GM21529 (cell line): ENCODE data around the gene KRTAP4-2.
"Not testable (repeated sequence)": the region's sequence is repeated elsewhere in the genome, so short reads cannot be mapped to it uniquely, and the experiment has no call there.

Experiments used
- ATAC-seq: cut with Tn5 transposase; IDR thresholded peaks from one replicate; pipeline ENCODE4 v1.9.1; 2021; ENCODE audit not compliant: unreplicated experiment

Gene KRTAP4-2

DNA sequence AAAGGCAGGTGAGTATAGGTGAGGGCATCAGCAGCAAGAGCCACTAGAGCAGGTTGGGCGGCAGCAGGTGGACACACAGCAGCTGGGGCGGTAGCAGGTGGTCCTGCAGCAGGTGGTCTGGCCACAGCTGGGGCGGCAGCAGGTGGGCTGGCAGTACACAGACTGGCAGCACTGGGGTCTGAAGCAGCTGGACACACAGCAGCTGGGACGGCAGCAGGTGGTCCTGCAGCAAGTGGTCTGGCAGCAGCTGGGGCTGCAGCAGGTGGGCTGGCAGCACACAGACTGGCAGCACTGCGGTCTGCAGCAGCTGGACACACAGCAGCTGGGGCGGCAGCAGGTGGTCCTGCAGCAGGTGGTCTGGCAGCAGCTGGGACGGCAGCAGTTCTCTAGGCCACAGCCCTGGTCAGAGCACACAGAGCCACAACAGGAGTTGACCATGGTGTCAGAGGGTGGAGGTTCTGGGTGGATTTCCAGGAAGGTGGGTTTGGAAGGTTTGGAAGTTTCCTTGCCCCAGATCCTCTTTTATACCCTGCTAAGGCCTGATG lies at the start of gene KRTAP4-2:
KRTAP4-2 (minus strand) TSS at position 495 of the 545 bp plus-strand sequence; CDS start at position 438, 57 bp downstream.
- no peak for ATAC-seq

- ATAC-seq: not testable (repeated sequence)
Measured at GRCh38 chr17:41226598-41227095, 48.6 kb upstream of the KRTAP4-2 start, which contains the start of gene KRTAP9-2. Gene KRTAP9-2, plus strand, starts transcription at chr17:41226648. Its CDS starts 7 bp downstream, at chr17:41226655.

- ATAC-seq: no peak
Measured at GRCh38 chr17:41226051-41226450, 48.0 kb upstream of the KRTAP4-2 start.

GRCh38 chr17:41223821-41224220 lies 45.8 kb upstream of the KRTAP4-2 start:
- ATAC-seq: no peak

GRCh38 chr17:41215681-41216080 lies 37.7 kb upstream of the KRTAP4-2 start:
- ATAC-seq: no peak

DNA sequence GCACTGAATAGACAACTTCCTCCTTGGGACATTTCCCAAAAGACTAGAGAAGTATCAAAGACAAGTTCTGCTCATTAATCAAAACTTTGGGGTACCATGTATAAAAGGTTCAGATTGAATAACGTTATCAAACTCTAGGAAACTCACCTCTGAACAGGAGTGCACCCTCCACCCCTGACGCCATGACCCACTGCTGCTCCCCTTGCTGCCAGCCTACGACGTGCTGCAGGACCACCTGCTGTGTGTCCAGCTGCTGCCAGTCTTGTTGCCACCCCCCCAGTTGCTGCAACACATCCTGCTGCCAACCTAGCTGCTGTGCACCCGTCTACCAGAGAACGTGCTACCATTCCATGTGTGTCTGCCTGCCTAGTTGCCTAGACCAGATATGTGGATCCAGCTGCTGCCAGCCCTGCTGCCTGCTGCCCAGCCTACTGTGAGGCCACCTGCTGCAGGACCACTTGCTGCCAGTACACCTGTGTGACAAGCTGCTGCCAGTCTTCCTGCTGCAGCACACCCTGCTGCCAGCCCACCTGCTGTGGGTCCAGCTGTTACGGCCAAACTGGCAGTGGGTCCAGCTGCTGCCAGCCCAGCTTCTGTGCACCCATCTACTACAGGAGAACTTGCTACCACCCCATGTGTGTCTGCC lies 34.6 kb upstream of the KRTAP4-2 start:
- ATAC-seq: no peak

DNA sequence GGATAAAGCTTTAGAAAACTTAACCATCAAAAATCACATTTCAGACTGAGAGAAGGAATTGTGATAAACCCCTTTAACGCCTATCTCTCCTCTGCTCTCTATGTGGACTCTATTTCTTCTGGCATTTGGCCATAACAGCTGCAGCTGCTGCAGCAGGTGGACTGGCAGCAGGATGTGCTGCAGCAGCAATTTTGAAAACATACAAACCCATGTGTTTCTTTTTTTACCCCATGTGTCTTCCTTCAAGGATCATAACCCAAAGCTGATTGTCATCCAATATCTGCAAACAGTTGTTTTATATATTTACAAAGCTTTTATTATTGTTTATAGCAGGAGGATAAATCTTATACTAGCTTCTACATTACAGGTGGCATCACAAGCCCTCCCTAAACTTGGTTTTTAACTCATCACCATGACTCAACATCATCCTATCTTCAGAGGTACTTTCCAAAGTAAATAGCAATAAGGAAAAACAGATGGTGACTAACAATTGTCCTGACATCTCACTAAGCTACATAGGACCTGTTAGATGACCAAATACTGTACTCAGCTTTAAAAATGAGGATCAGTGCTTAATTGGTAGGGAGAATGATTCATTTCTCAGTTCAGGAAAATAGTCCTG lies 33.9 kb upstream of the KRTAP4-2 start:
- no peak for ATAC-seq

- ATAC-seq: no peak
Measured at GRCh38 chr17:41199421-41200078, 21.5 kb upstream of the KRTAP4-2 start.

DNA sequence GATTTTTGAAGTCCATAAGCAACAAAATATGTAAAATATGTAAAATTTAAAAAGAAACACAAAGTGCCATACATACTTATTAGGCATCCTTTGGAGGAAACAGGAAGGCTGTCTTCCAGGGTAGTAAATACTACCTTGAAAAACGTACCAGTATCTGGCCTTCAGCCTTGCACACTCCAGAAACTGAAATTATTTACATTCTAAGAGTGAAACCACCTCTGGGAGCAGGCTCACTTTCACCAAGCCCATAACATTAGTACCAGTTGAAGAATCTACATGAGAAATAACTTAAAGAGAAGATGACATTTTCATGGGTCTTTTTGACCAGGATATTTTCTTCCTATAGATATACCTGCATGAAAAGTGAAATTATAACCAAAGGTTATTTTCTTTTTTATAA lies 18.0 kb upstream of the KRTAP4-2 start:
- no peak for ATAC-seq

DNA sequence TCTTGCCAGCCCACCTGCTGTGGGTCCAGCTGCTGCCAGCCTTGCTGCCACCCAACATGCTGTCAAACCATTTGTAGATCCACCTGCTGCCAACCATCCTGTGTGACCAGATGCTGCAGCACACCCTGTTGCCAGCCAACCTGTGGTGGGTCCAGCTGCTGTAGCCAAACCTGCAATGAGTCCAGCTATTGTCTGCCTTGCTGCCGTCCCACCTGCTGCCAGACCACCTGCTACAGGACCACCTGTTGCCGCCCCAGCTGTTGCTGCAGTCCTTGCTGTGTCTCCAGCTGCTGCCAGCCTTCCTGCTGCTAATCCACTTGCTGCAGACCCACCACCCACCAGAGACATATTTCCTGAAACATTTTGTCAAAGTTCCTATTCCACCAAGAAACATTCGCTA lies 12.3 kb upstream of the KRTAP4-2 start:
- ATAC-seq: no peak

GRCh38 chr17:41189837-41190318 lies 11.9 kb upstream of the KRTAP4-2 start, which contains the start of gene KRTAP9-1:
Gene KRTAP9-1, plus strand, starts transcription at chr17:41189887. Its CDS starts 0 bp downstream, at chr17:41189887.
- ATAC-seq: not testable (repeated sequence)

- ATAC-seq: no peak
Measured at GRCh38 chr17:41186872-41187271, 8.9 kb upstream of the KRTAP4-2 start.

- ATAC-seq: no peak
Measured at GRCh38 chr17:41185001-41185400, 7.0 kb upstream of the KRTAP4-2 start.

DNA sequence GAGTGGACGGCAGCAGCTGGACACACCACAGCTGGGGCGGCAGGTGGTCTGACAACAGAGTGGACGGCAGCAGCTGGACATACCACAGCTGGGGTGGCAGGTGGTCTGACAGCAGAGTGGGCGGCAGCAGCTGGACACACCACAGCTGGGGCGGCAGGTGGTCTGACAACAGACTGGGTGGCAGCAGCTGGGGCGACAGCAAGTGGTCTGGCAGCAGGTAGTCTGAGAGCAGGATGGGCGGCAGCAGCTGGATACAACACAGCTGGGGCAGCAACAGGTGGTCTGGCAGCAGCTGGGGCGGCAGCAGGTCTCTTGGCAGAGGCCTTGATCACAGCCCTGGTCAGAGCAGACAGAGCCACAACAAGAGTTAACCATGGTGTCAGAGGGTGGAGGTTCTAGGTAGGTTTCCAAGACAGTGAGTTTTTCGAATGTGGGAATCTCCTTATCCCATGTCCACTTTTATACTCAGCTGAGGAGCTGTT lies 6.5 kb upstream of the KRTAP4-2 start, which contains the start of gene KRTAP4-1:
KRTAP4-1 (minus strand) TSS at position 432 of the 482 bp plus-strand sequence; CDS start at position 375, 57 bp downstream.
- no peak for ATAC-seq

- no peak for ATAC-seq
Measured at GRCh38 chr17:41178843-41179616, 1.0 kb upstream of the KRTAP4-2 start.

DNA sequence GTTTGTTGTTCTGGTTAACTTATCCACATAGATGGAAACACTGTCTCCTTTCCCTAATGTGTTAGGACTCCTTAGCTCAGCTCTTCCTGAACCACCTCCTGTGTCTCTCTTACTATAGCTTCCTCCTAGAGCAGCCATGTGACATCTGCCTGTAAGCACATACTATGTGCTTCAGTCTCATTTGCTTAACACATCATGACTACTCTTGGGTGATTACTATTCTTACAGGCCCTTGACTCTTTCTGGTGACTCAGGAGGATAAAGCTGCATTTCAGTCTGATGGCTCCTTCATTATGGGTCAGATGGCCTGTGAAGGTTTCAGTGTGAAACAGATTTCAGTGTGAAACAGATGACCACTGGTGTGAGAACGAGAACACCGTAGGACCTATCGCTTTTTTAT lies 320 bp upstream of the KRTAP4-2 start:
- no peak for ATAC-seq

DNA sequence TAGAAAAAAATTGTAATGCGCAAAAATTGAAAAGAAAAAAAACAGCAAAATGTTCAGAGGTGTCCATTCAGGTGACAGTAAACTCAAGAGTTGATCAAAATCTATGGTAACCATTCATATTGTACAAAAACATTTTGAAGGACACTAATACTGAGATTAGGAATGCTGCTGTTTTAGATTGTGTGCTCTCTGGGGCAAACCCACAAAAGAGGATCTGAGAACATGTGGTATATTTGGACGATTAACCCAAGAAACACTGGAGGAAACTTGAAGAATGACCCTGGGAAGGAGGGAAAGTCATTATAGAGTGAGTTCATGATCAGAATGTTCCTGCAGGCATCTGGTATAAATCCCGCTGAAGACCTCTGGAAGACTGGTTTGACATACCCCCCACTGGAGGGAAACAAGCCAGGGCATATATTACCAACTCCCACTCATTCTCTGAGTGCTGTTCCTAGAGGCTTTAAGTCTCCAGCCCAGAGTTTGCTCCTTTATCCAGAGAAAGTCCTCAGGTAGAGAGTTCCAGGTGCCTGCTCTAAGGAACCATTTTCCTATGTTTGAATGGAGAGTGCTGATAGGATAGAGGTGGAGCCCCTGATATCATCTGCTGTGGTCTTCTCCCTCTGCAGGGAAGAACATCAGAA lies 1.2 kb downstream of the KRTAP4-2 start:
- ATAC-seq: no peak

GRCh38 chr17:41171886-41172285 lies 6.1 kb downstream of the KRTAP4-2 start:
- no peak for ATAC-seq

- ATAC-seq: no peak
Measured at GRCh38 chr17:41168121-41168520, 9.9 kb downstream of the KRTAP4-2 start, which contains the start of gene KRTAP4-3. Gene KRTAP4-3, minus strand, starts transcription at chr17:41168221. Its CDS starts 49 bp downstream, at chr17:41168172.

DNA sequence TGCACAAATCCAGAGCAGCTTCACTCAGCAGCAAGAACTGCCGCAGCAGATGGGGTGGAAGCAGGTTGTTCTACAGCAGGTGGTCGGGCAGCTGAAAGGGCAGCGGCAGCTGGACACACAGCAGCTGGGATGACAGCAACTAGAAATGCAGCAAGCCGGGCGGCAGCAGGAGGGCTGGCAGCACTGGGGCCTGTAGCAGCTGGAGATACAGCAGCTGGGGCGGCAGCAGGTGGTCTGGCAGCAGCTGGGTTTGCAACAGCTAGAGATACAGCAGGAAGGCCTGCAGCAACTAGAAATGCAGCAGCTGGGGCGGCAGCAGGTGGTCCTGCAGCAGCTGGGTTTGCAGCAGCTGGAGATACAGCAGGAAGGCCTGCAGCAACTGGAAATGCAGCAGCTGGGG lies 10.5 kb downstream of the KRTAP4-2 start:
- ATAC-seq: no peak
